Astrocyte (in vitro differentiated cells and primary cell): Measurements from ENCODE around the gene CDCA7.

Experiments
- EZH2 ChIP-seq: IDR thresholded peaks from 2 replicates; pipeline ENCODE4 v1.6.1; 2012; ENCODE audit warnings: mild to moderate bottlenecking, low read length, inconsistent platforms; ENCODE audit not compliant: insufficient read depth
- TF ChIP-seq, protein P1 (sequence below): IDR thresholded peaks from 2 replicates; pipeline ENCODE4 v1.5.1; 2011; ENCODE audit warnings: low read depth, mild to moderate bottlenecking, inconsistent platforms, low read length, moderate library complexity; ENCODE audit not compliant: insufficient read depth

DNA sequence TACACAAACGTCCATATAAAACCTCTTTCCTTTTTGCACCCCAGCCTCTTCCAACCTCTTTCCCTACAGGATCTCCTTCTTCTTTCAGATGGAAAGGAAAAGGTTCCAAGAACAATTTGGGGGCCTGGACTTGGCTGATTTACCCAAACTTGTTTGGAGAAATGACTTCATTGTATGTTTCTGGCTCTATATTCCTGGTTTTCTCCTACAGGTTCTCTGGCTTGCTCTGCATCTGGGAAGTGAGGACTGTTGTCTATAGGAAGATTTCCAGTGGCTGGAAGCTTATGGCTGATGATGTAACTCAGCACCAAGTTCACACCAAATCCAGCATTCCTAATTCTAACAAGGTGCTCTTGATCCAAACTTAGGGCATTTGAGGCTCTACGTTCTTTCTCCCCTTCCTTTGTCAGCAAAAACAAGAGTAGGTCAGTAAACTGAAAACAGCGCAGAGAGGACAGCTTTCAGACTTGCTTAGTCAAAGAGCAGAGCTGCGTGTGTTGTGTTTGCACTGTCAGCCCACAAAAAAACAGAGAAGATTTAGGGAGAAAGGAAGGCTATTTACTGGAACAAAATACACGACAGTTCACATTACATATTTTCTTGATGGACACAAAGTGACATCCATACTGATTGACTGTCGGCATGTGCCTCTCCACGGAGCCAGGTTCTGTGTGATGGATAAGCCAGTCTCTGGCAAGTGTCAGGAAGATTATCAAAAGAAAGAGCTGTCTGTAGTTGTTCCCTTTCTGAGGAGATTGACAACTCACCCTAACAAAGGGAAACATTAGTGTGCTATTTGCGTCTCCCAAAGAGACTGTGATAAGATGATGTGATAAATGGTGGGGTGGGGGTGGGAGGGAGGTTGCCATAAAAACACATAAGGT, 39.7 kb downstream of the CDCA7 start:
- TF ChIP-seq, protein P1, sequence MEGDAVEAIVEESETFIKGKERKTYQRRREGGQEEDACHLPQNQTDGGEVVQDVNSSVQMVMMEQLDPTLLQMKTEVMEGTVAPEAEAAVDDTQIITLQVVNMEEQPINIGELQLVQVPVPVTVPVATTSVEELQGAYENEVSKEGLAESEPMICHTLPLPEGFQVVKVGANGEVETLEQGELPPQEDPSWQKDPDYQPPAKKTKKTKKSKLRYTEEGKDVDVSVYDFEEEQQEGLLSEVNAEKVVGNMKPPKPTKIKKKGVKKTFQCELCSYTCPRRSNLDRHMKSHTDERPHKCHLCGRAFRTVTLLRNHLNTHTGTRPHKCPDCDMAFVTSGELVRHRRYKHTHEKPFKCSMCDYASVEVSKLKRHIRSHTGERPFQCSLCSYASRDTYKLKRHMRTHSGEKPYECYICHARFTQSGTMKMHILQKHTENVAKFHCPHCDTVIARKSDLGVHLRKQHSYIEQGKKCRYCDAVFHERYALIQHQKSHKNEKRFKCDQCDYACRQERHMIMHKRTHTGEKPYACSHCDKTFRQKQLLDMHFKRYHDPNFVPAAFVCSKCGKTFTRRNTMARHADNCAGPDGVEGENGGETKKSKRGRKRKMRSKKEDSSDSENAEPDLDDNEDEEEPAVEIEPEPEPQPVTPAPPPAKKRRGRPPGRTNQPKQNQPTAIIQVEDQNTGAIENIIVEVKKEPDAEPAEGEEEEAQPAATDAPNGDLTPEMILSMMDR = no peak
- no peak for TF ChIP-seq EZH2
